Gastrocnemius medialis (tissue), 4 donors: ENCODE data around the gene TM4SF5.

Source experiments
- CTCF ChIP-seq, 5 experiments: fragments of 450-650 bp in 3 of 5; fragments of 200-600 bp in 2 of 5; sonication (generic) in 2 of 5; IDR thresholded peaks in 4 of 5; conservative IDR thresholded peaks in 1 of 5; 1 replicate in 4 of 5; 2 replicates in 1 of 5; pipeline ENCODE4 v1.5.1; 2016 to 2019; ENCODE audit warnings: antibody characterized with exemption in 5 of 5, mild to moderate bottlenecking in 3 of 5, moderate library complexity in 3 of 5
- POLR2A ChIP-seq, 2 donors: fragments of 450-650 bp; IDR thresholded peaks; one replicate each; pipeline ENCODE4 v1.6.1; 2017; ENCODE audit warnings: antibody characterized with exemption in 2 of 2, mild to moderate bottlenecking in 2 of 2, moderate library complexity in 2 of 2

GRCh38 chr17:4738136-4739121 lies 33.3 kb upstream of the TM4SF5 start:
- TF ChIP-seq POLR2A (IDR thresholded peaks at IDR 0.05) (no peak), CTCF (IDR thresholded peaks at IDR 0.05 in 4 of 5, conservative IDR thresholded peaks at IDR 0.05 in 1 of 5) (no peak)
